ENCODE measurements around the gene STK4.

- TF ChIP-seq SUZ12 (IDR thresholded peaks at IDR 0.05; ENCODE audit: extremely low read depth, insufficient read depth, insufficient read length) (no peak), YY1 (IDR thresholded peaks at IDR 0.05; ENCODE audit: insufficient read depth, insufficient read length) (no peak), ZNF274 (IDR thresholded peaks at IDR 0.05; ENCODE audit: low read depth, low read length) (no peak)
These were observed 46.5 kb downstream of the STK4 start for GRCh38 chr20:45012682-45013302.

Measured in NT2/D1 (cell line).